Activated CD8-positive, alpha-beta T cell treated with anti-CD3 and anti-CD28 coated beads for 36 hours (primary cell): ENCODE results near the gene CCDC154. TPM values are rescaled to one million over a fixed set of nuclear protein-coding genes. Genes with fewer than 3 reads are reported as not detected.

Experiments
- ATAC-seq: fragments of 200-7000 bp; cut with Tn5 transposase; one replicate; pipeline ENCODE4 v1.10.0; 2021; ENCODE audit warnings: mild to moderate bottlenecking, moderate library complexity
- CTCF ChIA-PET: fragments of 350-600 bp; sonication (Branson Sonifier 250); formaldehyde crosslinking; loops from one replicate; lab custom pipeline; 2021; ENCODE audit warnings: antibody characterized with exemption; lab: Charles Lee
- POLR2A ChIA-PET: fragments of 350-600 bp; sonication (Branson Sonifier 250); formaldehyde crosslinking; loops from one replicate; lab custom pipeline; 2021; ENCODE audit warnings: antibody characterized with exemption; lab: Charles Lee
- DNase-seq: peaks from one replicate; pipeline ENCODE4 v3.0.0-alpha.2; 2020
- H3K27ac Mint-ChIP-seq: one replicate; pipeline ENCODE4 v1.8.0; 2021; ENCODE audit warnings: mild to moderate bottlenecking, mixed read lengths
- H3K27me3 Mint-ChIP-seq: one replicate; pipeline ENCODE4 v1.8.0; 2021; ENCODE audit warnings: mixed read lengths
- H3K36me3 Mint-ChIP-seq: one replicate; pipeline ENCODE4 v1.8.0; 2021; ENCODE audit warnings: low read depth, mixed read lengths
- H3K4me1 Mint-ChIP-seq: one replicate; pipeline ENCODE4 v1.8.0; 2021; ENCODE audit warnings: low read depth, mixed read lengths
- H3K4me3 Mint-ChIP-seq: one replicate; pipeline ENCODE4 v1.8.0; 2021; ENCODE audit warnings: mild to moderate bottlenecking, moderate library complexity, mixed read lengths
- H3K9me3 Mint-ChIP-seq: one replicate; pipeline ENCODE4 v1.8.0; 2021; ENCODE audit warnings: mixed read lengths
- CTCF ChIP-seq: fragments of 200-600 bp; IDR thresholded peaks from one replicate; pipeline ENCODE4 v1.8.0; 2022; ENCODE audit warnings: antibody characterized with exemption, mild to moderate bottlenecking
- intact Hi-C: fragments of 100-400 bp; cut with micrococcal nuclease; formaldehyde crosslinking; loops from one replicate; pipeline ENCODE4 v1.10.0; 2022
- total RNA-seq, 2 experiments: library from RNA; stranded (reverse); gene quantifications; one replicate each; pipeline ENCODE4 v1.2.3, GENCODE V29; 2021

CCDC154 gene
- total RNA-seq, 2 experiments from 2014 or later: 1.3 to 1.4 TPM

- POLR2A ChIA-PET: no interaction called here
- CTCF ChIA-PET: interaction anchor here (1.2 kb wide), 1 partner anchor 8 kb away, joined by 3 read pairs; no protein-coding TSS in a partner anchor
- no peaks in the 10 kb centered on the region for H3K27me3 Mint-ChIP-seq
These were observed 7.5 kb downstream of the CCDC154 start for GRCh38 chr16:1436731-1437355.

GRCh38 chr16:1435921-1436697, 8.2 kb downstream of the CCDC154 start:
- Mint-ChIP-seq H3K27me3 (no peaks in the 10 kb centered on the region), H3K27ac (no peak overlapping the region), H3K4me1 (no peaks in the 10 kb centered on the region), H3K4me3 (no peak overlapping the region), H3K9me3 (no peaks in the 10 kb centered on the region), H3K36me3 (no peaks in the 10 kb centered on the region)
- intact Hi-C loops: no loop called here
- CTCF ChIA-PET: no interaction called here
- no peak for ATAC-seq
- TF ChIP-seq CTCF: no peak
- POLR2A ChIA-PET: no interaction called here
- DNase-seq: no peak

More at GRCh38 chr16:1436731-1437355, 7.5 kb downstream of the CCDC154 start:
- Mint-ChIP-seq H3K4me3 (no peak overlapping the region), H3K9me3 (no peaks in the 10 kb centered on the region), H3K36me3 (no peaks in the 10 kb centered on the region), H3K27ac (no peak overlapping the region), H3K4me1 (no peaks in the 10 kb centered on the region)
- intact Hi-C loops: no loop called here
- no peak for ATAC-seq
- no peak for DNase-seq
- no peak for TF ChIP-seq CTCF

- ATAC-seq (no peak), DNase-seq (no peak)
- POLR2A ChIA-PET: no interaction called here
- Mint-ChIP-seq H3K9me3 (no peaks in the 10 kb centered on the region), H3K4me3 (no peak overlapping the region), H3K27me3 (no peaks in the 10 kb centered on the region), H3K27ac (no peak overlapping the region), H3K36me3 (no peaks in the 10 kb centered on the region), H3K4me1 (no peaks in the 10 kb centered on the region)
- intact Hi-C loops: no loop called here
- CTCF ChIA-PET: no interaction called here
- TF ChIP-seq CTCF: no peak
These were observed 9.4 kb downstream of the CCDC154 start for GRCh38 chr16:1434644-1435592.

GRCh38 chr16:1433756-1434155, 10.6 kb downstream of the CCDC154 start:
- H3K36me3 Mint-ChIP-seq: no peaks in the 10 kb centered on the region
- H3K27me3 Mint-ChIP-seq: no peaks in the 10 kb centered on the region
- TF ChIP-seq CTCF: no peak
- H3K4me1 Mint-ChIP-seq: no peaks in the 10 kb centered on the region
- ChIA-PET CTCF (interaction anchor here (1.8 kb wide), 1 partner anchor 70 kb away, joined by 5 read pairs; no protein-coding TSS in a partner anchor), POLR2A (interaction anchor here (0.9 to 1.8 kb wide), 3 partner anchors 13 to 25 kb away, joined by 3 to 4 read pairs (median 3); partner anchors contain the start of gene UQCC4)
- ATAC-seq: no peak
- DNase-seq: no peak
- no peak overlapping the region for H3K4me3 Mint-ChIP-seq
- no peak overlapping the region for H3K27ac Mint-ChIP-seq
- no peaks in the 10 kb centered on the region for H3K9me3 Mint-ChIP-seq
- intact Hi-C loops: no loop called here
